Stimulated activated naive CD8-positive, alpha-beta T cell treated with anti-CD3 and anti-CD28 coated beads, Interleukin-15, Interleukin-2, amounts not matched to agents 100 U/mL and 50 U/mL, for 24 hours (primary cell): ENCODE measurements around the gene MEIS2.

Experiments
- ATAC-seq: fragments of 150-1000 bp; cut with Tn5 transposase; one replicate; pipeline ENCODE4 v1.10.0; 2021
- DNase-seq: peaks from one replicate; pipeline ENCODE4 v3.0.0; 2021

Gene MEIS2

GRCh38 chr15:36894075-36894474, 206.3 kb downstream of the MEIS2 start:
- no peak for DNase-seq
- no peak for ATAC-seq

- no peak for DNase-seq
Measured at GRCh38 chr15:36893276-36893675, 207.1 kb downstream of the MEIS2 start.

DNA sequence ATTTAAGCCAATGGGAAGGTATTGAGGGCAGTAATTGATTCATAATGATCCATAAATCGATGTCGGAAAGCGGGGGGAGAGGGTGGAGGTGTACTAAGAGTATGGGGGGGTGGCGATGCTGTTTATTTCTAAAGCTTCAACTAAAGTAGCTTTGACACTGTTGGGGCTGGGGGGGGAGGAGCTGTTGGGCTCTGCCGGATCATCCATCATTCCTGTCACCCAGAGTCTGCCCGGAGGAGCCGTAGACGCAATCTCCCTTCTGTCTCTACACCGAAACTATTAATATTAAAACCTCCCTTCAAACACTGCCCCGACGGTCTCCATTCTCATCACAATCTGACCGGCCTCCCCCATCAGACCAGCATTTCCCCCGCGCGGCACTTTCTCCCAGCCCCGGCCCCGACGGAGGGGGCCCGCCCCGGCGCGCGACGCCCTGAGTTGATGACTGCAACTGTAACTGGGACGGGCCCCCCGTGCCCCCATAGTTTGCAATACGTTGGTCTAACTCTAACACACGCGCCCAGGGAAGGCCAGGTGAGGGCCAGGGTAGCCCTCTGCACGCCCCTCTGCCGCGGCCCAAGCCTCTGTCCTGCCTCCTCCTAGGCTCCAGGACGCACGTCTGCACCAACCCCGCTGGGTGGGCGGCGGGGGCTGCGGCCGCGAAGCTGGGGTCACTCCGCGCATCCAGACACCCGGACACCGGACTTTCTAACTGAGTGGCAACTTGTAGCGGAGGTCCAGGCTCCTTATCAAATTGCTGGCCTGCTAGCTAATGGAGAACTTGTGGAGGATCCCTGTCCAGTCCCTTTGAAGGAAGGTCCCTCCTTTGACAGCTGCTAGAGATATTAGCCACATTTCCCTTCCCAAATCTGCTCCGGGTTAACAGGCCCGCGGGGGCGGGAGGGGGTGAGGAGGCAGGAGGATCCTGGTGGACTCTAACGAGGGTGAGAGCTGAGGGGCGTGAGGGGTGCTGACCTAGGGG, 212.0 kb downstream of the MEIS2 start:
- DNase-seq, result no peak
- ATAC-seq, result no peak

More at GRCh38 chr15:36893276-36893675, 207.1 kb downstream of the MEIS2 start:
- ATAC-seq, result no peak

DNA sequence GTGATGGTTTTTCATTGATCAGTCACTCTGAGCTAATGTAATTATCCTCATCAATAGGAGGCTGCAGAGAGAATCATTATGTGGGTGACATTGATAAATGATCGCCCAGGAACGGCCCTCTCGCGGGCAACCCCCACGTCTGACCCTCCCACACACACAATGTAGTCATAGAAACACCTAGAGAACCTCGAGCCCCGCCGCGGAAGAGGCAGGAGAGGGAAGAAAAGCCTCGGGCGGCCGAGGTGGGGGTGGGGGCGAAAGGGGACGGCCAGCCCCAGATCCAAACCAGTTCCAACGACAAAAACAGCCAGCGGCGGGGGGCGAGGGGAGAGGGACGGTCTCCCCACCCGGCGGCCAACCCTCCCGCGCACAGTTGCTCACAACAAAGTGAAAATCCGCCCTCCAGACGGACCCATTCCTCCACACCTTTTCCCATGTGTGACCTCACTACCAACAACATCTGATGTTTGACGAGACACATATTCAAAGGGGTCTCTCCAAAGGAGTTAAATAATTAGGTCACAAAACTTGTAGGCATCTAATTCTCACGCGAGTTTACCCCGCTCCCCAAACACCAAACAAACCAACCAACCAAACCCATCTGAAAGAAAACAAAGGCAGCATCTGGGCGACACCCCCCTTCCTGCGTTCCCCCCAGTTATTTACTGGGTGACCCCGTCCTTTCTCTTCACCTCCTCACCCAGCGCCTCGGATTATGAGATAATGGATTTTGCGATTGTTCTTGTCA, 213.0 kb downstream of the MEIS2 start:
- DNase-seq (no peak), ATAC-seq (no peak)

DNA sequence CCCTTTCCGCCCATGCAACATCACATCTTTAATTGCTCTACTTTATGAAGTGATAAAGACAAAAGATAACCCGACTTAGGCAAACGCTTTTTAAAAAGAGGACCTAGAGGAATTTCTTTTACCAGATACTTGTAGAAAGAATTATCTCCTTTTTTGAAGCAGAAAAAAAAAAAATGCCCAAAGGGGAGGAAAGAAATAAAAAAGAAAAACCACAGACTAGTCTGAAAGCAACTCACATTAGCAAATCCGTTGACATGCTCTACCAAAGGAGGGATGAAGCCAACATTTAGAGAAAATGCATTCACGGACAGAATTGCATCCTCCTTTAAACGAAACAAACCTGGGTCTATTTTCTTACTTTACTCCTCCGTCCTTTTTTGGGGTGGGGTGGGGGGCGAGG, 213.6 kb downstream of the MEIS2 start:
- no peak for DNase-seq

DNA sequence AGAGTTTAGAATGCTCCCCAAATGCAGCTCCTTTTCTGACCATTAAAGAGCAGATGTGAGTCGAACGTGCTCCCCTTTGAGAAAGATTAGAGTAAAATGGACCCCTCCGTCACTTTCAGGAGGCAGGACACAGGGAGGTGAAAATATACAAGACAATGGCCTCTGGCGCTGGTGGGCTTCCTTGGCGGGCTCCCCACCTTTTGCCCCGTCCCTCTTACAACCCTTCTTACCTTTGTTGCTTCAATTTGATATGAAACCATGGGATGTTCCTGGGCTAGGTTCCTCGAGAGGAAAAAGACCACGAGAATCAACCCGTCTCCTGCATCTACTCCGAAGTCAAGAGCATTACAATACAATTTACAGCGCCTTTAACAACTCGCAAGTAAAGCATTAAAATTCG, 214.2 kb downstream of the MEIS2 start:
- ATAC-seq (no peak), DNase-seq (no peak)

More for the DNA sequence above, 213.6 kb downstream of the MEIS2 start:
- ATAC-seq, result no peak

DNA sequence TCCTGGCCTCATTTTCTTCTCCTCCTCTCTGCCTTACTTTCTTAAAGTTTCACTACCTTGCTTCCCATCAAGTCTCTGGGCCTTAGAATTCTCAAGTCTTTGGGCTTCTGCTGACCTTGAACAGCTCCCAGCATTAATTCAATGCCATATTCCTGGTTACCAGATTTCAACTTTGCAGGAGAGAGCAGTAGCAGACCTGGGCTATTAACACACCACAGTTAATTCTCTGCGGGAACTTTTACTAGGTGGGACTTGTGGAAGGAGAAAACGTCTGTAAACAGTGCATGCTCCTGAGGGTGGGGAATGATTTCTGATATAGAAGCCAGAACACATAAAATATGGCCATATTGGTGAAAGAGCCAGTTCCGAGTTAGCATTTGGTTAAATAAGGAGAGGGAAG, 214.6 kb downstream of the MEIS2 start:
- ATAC-seq (no peak), DNase-seq (no peak)

DNA sequence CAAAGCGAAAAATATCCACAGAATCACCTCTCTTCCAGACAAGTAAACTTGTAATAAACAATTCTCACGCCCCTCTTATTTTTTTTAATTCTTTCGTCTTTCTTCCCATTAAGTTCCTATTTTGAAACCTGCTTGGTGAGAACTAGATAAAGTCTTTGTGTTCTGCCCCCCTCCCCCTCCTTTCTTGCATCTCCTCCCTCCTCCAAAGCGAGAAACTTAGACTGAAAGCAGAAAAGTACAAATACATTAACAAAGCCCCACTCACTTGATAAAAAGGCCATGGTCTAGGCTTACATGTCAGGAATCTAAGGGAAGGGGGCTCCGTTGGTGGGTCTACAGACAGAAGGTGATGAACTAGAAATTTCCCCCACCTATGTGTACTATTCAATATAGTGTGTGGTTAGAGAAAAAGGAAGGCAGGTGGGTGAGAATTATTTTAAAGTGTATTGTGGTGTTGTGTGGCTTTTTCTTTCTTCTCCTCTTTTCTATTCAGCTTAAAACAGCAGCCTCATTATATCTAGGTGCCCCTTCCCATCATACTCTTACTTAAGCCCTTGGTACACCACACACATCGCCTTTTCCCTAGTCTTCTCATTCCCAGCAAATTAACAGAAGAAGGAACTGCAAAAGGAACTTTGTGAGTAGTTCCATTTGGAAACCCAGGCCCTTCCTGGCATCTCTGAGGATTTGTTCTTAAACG, 215.3 kb downstream of the MEIS2 start:
- DNase-seq (no peak), ATAC-seq (no peak)

- ATAC-seq (no peak), DNase-seq (no peak)
Measured at GRCh38 chr15:36884518-36884875, 215.9 kb downstream of the MEIS2 start.

- peak; percentile 79 for DNase-seq
- peak; percentile 72 for ATAC-seq
Measured at GRCh38 chr15:36883713-36884517, 216.4 kb downstream of the MEIS2 start.

DNA sequence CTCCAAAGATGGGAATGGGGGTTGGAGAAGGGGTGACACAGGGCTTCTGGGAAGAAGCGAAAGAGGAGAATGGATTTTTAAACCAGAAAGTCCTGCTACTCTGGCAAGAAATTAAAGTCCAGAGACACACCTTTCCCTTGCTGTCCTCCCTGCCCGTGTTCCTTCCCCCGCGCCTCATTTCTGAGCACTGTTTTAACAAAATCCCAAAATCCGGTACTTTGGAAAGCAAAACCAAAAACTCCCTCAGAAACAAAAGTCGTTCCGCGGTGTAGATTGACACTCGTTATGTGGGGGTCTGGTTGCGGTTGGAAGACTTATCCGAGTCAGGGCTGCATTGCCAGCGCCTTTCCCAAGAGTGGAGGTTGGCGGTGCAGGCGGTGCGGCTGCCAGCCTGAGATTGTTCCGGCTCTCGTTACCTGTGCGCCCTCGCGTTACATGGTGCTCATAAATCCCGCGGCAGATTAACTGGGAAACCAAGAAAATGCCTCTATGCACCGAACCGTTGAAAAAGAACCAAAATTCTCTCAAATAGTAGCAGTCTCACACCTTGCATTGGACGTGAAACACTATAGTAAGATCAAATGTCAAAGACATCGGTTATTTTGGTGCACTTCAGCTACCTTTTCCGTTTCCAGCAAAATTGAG, 217.7 kb downstream of the MEIS2 start:
- DNase-seq (no peak), ATAC-seq (no peak)

GRCh38 chr15:36882056-36882455, 218.3 kb downstream of the MEIS2 start:
- DNase-seq, result no peak
- no peak for ATAC-seq

- DNase-seq (no peak), ATAC-seq (no peak)
Measured at GRCh38 chr15:36881516-36881915, 218.8 kb downstream of the MEIS2 start.

DNA sequence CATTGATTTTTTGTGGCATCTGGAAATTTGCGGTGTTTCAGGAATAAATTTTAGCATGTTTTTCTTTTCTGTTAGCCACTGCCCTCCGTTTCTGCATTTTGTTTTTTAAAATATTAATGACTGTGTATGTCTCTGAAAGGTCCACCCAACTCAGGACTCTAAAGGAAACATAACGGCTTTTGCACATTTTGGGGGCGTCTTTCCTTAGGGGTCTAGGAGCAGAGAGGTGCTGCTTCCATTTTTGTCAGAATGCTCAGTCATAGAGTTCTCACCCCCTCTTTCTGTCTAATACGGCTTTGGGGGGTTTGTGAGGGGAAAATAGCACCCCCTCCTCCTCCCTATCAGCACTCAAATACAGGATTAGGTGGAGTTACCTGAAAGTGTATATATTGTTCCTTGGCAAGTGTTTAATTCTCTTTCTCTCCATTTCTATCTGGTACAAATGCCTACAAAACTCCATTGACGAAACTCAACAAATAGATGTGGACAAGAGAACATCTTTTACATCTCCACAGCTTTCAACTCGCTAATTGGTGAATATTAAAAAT, 219.4 kb downstream of the MEIS2 start:
- ATAC-seq (no peak), DNase-seq (no peak)

- ATAC-seq, result no peak
- DNase-seq, result no peak
Measured at GRCh38 chr15:36880224-36880912, 220.0 kb downstream of the MEIS2 start.

DNA sequence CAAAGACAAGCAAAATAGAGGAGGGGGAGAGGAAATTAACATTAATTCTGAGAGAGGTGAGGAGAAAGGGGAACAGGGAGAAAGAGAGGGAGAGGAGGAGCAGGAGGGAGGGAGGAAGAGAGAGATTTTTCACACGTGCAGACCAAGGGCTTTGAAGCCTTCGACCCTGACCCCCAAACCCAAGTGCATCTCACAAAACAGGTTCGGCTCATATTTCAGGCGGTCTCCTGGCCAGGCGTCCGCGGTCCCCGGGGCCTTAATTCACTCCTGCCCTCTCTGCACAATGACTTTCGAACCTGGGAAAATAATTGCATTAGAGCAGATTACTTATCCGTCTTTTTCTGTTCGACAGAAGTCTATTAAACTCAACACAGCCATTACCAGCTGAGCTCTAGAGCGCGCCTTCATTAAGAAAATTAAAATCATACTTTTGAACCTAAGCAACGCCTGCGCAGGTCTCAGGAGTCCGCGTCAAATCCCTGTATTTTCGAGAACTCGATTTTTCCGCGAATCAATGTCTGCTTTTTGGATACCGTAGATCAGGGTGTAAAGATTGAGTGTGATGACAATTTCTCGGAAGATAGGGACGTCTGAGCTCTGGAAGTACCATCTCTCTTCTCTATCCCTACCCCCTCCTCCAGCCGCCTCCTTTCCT, 220.7 kb downstream of the MEIS2 start:
- no peak for ATAC-seq
- DNase-seq, result no peak

DNA sequence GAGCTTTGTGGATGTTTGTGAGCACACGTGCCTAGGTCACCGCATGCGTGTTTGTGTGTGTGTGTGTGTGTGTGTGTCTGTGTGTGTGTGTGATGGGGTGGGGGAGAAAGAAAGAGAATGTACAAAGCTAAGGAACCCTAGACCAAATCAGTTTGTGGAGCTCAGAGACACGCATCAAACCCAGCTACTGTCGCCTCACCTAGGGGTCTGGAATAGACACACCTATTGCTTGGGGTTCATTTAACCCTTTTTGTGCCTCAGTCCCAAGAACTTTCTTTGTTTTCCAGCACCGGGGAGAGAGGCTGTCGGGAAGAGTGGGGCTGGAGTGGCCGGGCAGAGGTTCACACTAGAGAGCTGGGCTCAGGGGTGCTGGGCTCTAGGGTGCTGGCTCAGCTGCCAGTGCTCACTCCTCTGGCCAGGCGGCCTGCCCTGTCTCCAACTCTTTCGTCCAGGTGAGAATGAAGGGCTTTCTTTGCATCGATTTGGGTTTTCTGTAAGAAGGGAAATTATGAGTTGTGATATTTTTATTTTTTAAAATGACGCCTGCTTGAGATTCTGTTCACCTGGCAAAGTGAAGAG, 221.6 kb downstream of the MEIS2 start:
- no peak for ATAC-seq
- no peak for DNase-seq

DNA sequence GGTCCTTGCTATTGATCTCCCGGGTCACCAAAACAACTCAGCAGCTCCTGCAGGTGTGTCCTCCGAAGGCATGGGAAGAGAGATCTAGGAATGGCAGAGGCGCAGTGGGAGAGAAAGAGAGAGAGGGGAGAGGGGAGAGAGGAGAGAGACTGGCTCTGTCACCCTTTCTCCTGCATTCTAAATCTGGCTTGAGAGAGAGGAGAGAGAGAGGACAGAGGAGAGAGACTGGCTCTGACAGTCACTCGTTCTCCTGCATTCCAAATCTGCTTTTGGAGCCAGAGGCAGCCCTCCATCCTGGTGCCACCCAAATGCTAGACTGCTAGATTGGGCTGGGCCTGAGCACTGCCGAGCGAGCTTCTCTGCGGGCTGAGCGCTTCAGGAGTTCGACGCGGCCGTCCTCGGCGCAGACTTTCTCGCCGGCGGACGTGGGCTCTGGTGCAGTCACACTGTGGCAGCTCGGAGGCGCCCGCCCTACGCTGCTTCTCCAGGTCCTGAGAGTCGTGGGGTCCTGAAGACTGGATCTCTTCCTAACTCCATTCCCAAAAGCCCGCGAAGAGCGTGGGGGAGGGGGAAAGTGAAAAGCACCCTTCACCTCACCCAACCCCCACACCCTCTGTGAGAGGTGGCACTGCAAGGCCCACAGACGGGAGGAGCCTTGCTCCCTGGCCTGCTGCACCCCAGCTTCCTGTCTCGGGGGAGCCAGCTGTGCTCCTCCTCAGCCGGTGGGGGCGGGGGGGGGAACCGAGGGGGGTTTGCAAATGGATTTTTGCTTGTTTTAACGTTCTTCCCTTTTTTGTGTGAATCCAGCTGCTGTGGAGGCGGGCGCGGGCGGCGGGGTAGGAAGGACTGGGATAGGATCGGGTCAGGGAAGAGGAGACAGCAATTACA, 222.3 kb downstream of the MEIS2 start:
- ATAC-seq, result no peak
- DNase-seq, result no peak
